HG03066 (cell line): ENCODE results near the gene KCNG1.

Experiments
- ATAC-seq: cut with Tn5 transposase; IDR thresholded peaks from one replicate; pipeline ENCODE4 v1.9.1; 2021; ENCODE audit warnings: low read depth; ENCODE audit not compliant: unreplicated experiment

Gene KCNG1

GRCh38 chr20:51014797-51015722 is 7.8 kb downstream of the KCNG1 start:
- ATAC-seq = no peak

GRCh38 chr20:51013577-51014330 is 9.2 kb downstream of the KCNG1 start:
- ATAC-seq = no peak

GRCh38 chr20:51012357-51012756 is 10.6 kb downstream of the KCNG1 start:
- ATAC-seq = no peak

- no peak for ATAC-seq
These were observed 11.4 kb downstream of the KCNG1 start for GRCh38 chr20:51011479-51011878.

- no peak for ATAC-seq
These were observed 12.0 kb downstream of the KCNG1 start for GRCh38 chr20:51010932-51011331.

GRCh38 chr20:51010043-51010365 is 12.9 kb downstream of the KCNG1 start:
- no peak for ATAC-seq

GRCh38 chr20:51009303-51010042 is 13.4 kb downstream of the KCNG1 start:
- no peak for ATAC-seq

GRCh38 chr20:51008718-51009117 is 14.2 kb downstream of the KCNG1 start:
- ATAC-seq = no peak

- ATAC-seq = no peak
These were observed 17.7 kb downstream of the KCNG1 start for GRCh38 chr20:51005214-51005613.

GRCh38 chr20:51004781-51005180 is 18.1 kb downstream of the KCNG1 start:
- ATAC-seq = no peak

GRCh38 chr20:51004305-51004727 is 18.6 kb downstream of the KCNG1 start:
- no peak for ATAC-seq

- ATAC-seq = no peak
These were observed 19.2 kb downstream of the KCNG1 start for GRCh38 chr20:51003753-51004152.

- no peak for ATAC-seq
These were observed 20.3 kb downstream of the KCNG1 start for GRCh38 chr20:51002633-51003032.

GRCh38 chr20:51001430-51002265 is 21.3 kb downstream of the KCNG1 start:
- no peak for ATAC-seq

GRCh38 chr20:50999355-50999754 is 23.6 kb downstream of the KCNG1 start:
- no peak for ATAC-seq

- ATAC-seq = no peak
These were observed 25.7 kb downstream of the KCNG1 start for GRCh38 chr20:50996901-50997865.

- no peak for ATAC-seq
These were observed 27.4 kb downstream of the KCNG1 start for GRCh38 chr20:50995506-50995905.

GRCh38 chr20:50993876-50994275 is 29.0 kb downstream of the KCNG1 start:
- ATAC-seq = no peak
